CMK (cell line): ENCODE data around the gene LAX1.

ENCODE experiments used
- DNase-seq: peaks from one replicate; pipeline ENCODE4 v3.0.0-alpha.2; 2010; ENCODE audit warnings: low read depth

Gene LAX1

DNA sequence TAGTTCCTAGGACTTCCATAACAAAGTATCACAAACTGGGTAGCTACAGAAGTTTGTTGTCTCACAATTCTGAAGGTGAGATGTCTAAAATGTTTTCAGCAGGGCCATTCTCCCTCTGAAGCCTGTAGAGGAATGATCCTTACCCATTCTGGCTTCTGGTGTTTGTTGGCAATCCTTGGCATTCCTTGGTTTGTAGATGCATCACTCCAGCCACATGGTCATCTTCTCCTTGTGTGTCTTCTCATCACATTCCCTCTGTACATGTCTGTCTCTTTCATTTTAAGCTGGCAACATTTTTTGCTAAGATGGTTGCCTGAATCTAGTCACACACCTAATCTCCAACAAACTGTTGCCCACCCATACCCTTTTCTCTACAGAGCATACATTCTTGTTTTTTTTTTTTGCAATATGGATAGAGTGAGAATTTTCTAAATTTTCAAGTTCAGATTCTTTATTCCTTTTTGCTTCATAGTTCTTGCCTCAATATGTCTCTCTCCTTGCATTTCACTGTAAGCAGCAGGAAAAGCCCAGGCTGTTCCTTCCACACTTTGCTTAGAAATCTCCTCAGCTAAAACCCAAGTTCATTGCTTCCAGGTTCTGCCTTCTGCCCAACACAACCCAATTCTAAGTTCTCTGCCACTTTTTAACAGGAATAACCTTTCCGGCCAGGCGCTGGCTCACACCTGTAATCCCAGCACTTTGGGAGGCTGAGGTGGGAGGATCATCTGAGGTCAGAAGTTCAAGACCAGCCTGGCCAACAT is 48.8 kb downstream of the LAX1 start:
- no peak for DNase-seq

DNA sequence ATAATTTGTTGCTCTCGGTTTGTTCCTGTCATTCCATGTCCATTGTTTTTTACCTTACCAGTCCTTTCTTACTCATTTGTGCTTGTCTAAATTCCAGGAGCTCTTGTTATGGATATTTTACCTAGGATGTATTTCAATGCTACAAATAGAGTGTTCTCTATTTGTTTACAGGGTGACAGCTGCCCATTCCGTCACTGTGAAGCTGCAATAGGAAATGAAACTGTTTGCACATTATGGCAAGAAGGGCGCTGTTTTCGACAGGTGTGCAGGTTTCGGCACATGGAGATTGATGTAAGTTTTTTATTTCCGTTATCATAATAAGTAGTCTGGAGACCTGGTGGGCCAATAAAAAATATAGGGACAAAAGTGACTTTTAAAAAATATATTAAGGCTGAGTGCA is 53.4 kb downstream of the LAX1 start:
- no peak for DNase-seq

DNA sequence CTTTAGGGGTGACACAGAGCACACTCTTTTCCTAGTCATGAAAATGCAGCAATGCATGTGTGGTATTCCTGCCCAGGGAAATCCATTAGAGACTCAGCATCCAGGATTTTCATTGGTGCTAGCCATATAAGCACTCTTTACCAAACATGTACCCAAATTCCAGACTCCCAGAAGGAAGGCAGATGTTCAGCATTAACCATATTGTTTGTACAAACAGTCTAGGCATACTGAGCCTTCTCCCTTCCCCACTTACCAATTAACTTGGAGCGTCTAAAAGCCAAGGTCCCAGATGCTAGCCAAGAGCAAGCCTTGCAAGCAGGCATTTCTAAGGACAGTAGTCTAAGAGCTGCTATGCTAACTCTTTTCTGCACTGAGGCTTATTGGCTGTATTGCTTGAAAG is 58.3 kb downstream of the LAX1 start:
- no peak for DNase-seq
